ENCODE results near the gene GSG1L. TPM values are rescaled to one million over a fixed set of nuclear protein-coding genes. Genes with fewer than 3 reads are reported as not detected.

The GSG1L gene
- total RNA-seq, 1 donor from 2014 or later = 1.6 TPM

DNA sequence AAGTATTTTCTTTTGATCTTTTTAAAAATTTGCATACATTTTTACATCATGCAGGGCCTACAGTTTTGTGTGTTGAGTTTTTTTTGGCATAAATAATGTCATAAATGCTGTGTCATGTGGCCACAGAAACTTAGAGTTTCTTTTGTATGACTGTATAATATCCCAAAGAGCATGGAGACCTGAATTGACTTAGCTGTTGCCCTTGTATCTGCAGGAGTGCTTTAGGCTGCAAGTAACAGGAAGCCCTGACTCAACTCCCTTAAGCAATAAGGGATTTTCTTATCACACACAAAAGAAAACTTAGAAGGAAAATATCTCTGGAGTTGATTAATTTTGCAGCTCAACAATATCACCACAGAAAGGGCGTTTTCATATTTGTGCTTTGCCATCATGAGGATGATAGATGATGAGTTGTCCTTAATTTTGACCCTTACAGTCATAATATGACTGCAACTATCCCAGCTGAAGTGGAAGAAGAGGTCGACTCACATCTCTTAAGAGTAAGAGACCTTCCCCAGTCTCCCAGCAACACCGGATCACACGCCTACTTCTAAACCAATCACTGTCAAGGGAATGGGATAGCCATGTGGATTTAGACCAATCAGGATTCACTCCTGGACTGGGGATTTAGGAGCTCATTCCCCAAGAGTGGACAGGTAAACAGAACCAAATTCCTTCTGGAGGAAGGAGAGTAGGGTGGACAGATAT lies 138.9 kb downstream of the GSG1L start:
- H3K36me3 ChIP-seq = no peaks in the 10 kb centered on the region
- H3K4me3 ChIP-seq = no peak overlapping the region
- TF ChIP-seq, protein P1, sequence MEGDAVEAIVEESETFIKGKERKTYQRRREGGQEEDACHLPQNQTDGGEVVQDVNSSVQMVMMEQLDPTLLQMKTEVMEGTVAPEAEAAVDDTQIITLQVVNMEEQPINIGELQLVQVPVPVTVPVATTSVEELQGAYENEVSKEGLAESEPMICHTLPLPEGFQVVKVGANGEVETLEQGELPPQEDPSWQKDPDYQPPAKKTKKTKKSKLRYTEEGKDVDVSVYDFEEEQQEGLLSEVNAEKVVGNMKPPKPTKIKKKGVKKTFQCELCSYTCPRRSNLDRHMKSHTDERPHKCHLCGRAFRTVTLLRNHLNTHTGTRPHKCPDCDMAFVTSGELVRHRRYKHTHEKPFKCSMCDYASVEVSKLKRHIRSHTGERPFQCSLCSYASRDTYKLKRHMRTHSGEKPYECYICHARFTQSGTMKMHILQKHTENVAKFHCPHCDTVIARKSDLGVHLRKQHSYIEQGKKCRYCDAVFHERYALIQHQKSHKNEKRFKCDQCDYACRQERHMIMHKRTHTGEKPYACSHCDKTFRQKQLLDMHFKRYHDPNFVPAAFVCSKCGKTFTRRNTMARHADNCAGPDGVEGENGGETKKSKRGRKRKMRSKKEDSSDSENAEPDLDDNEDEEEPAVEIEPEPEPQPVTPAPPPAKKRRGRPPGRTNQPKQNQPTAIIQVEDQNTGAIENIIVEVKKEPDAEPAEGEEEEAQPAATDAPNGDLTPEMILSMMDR (IDR thresholded peaks at IDR 0.05) = no peak
- ATAC-seq = no peak
- no peaks in the 10 kb centered on the region for H3K27me3 ChIP-seq
- no peak overlapping the region for H3K27ac ChIP-seq
- no peak for DNase-seq
- intact Hi-C loops (cut with DNase I) = no loop called here
- H3K4me1 ChIP-seq = no peaks in the 10 kb centered on the region
- no peaks in the 10 kb centered on the region for H3K9me3 ChIP-seq

DNA sequence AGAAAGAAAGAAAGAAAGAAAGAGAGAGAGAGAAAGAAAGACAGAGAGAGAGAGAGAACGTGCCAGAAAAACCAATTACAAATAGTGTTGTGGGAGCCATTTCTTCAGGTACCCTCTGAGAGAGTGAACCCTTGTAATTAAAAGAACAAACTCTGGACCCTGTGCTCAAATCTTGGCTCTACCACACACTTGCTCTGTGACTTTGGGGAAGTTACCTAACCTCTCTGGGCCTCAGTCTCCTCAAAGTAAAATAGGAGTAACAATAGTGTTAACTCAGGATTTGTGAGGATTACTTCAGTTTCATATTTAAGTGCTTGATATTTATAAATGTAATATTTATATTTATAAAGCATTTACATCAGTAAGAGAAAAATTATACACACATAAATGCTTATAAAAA lies 139.8 kb downstream of the GSG1L start:
- no peak for DNase-seq
- H3K4me3 ChIP-seq = no peak overlapping the region
- TF ChIP-seq, protein P1 (IDR thresholded peaks at IDR 0.05) = no peak
- H3K27me3 ChIP-seq = no peaks in the 10 kb centered on the region
- intact Hi-C loops (cut with DNase I) = no loop called here
- H3K27ac ChIP-seq = no peak overlapping the region
- H3K9me3 ChIP-seq = no peaks in the 10 kb centered on the region
- no peak for ATAC-seq
- no peaks in the 10 kb centered on the region for H3K36me3 ChIP-seq
- H3K4me1 ChIP-seq = no peaks in the 10 kb centered on the region

DNA sequence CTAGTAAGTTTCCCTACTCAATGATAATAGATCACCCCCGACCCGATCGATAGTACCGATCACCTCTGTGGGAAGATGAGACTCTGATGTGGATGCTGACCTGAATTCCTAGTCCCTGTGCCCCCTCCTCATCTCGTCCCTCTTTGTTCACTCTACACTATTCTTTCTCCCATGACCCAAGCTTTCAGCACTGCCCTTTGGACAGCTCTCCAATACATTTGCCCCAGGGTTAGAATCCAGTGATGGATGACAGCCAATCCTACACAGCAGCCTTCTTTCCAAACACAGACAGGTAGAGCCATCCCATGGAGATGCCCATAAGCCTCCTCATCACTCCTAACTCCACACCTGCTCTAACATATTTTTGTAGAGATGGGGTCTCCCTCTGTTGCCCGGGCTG lies 141.1 kb downstream of the GSG1L start:
- Histone ChIP-seq H3K4me3 (no peak overlapping the region), H3K9me3 (no peaks in the 10 kb centered on the region), H3K4me1 (no peaks in the 10 kb centered on the region), H3K27ac (no peak overlapping the region), H3K27me3 (no peaks in the 10 kb centered on the region), H3K36me3 (no peaks in the 10 kb centered on the region)
- ATAC-seq (no peak), DNase-seq (no peak)
- intact Hi-C loops (cut with DNase I) = no loop called here
- TF ChIP-seq, protein P1 (IDR thresholded peaks at IDR 0.05) = no peak

DNA sequence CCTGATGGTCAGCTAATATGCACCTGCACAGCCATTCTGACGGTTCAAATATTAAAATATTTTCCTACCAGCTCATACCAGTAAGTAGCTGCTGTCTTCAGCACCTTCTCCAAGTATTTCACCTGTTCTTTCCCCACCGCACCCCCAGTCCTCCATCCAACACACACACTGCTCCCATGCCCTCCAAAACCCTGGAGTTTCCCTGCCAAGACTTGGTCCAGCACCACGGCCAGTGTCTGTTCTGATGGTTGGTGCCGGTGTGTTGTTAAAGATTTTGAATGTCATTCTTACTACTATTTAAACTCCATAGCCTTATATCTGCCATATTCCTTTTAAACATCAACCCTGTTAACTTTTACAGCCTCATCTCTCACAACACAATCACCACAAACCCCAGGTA lies 142.4 kb downstream of the GSG1L start:
- no peaks in the 10 kb centered on the region for H3K9me3 ChIP-seq
- no peak overlapping the region for H3K27ac ChIP-seq
- H3K27me3 ChIP-seq = peaks cover 5% of the 10 kb centered on the region
- no peaks in the 10 kb centered on the region for H3K4me1 ChIP-seq
- no peak overlapping the region for H3K4me3 ChIP-seq
- DNase-seq (no peak), ATAC-seq (no peak)
- H3K36me3 ChIP-seq = no peaks in the 10 kb centered on the region
- TF ChIP-seq, protein P1 (IDR thresholded peaks at IDR 0.05) = no peak
- intact Hi-C loops (cut with DNase I) = no loop called here

DNA sequence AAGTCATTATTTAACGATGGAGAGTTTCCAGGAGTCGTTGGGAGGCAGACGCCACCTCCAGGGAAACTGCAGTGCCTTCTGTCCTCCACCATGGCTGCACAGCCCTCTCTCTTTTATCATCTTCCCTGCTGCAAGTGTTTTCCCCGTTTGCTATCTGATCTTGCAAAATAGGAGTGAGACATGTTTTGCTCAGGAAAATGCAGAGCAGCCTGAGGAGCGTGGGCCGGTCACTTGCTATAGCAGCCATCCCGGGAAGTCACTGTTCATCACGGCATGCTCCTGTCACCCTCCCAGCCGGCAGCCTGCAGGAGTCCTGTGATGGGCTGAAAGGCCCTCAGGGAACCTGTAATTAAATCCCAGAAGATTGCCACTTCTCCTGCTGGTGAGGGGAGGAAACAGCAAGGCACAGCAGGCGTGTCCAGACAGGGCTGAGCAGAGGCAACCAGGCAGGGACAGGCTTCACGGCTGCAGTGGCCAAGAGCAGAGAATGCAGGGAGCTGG lies 143.1 kb downstream of the GSG1L start:
- H3K4me1 ChIP-seq = no peaks in the 10 kb centered on the region
- H3K9me3 ChIP-seq = no peaks in the 10 kb centered on the region
- DNase-seq = no peak
- no peaks in the 10 kb centered on the region for H3K36me3 ChIP-seq
- peaks cover 12% of the 10 kb centered on the region for H3K27me3 ChIP-seq
- TF ChIP-seq, protein P1 (IDR thresholded peaks at IDR 0.05) = no peak
- no peak overlapping the region for H3K4me3 ChIP-seq
- intact Hi-C loops (cut with DNase I) = no loop called here
- no peak overlapping the region for H3K27ac ChIP-seq
- no peak for ATAC-seq

Data from upper lobe of right lung (tissue), 1 donor.